Measurements from ENCODE around the gene SMIM38.

GRCh38 chr11:69135420-69136363 lies 20.0 kb upstream of the SMIM38 start:
- TF ChIP-seq, protein P1, sequence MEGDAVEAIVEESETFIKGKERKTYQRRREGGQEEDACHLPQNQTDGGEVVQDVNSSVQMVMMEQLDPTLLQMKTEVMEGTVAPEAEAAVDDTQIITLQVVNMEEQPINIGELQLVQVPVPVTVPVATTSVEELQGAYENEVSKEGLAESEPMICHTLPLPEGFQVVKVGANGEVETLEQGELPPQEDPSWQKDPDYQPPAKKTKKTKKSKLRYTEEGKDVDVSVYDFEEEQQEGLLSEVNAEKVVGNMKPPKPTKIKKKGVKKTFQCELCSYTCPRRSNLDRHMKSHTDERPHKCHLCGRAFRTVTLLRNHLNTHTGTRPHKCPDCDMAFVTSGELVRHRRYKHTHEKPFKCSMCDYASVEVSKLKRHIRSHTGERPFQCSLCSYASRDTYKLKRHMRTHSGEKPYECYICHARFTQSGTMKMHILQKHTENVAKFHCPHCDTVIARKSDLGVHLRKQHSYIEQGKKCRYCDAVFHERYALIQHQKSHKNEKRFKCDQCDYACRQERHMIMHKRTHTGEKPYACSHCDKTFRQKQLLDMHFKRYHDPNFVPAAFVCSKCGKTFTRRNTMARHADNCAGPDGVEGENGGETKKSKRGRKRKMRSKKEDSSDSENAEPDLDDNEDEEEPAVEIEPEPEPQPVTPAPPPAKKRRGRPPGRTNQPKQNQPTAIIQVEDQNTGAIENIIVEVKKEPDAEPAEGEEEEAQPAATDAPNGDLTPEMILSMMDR (IDR thresholded peaks at IDR 0.05; ENCODE audit: insufficient read depth, low read depth, low read length), result no peak
- no peak for TF ChIP-seq EZH2 (IDR thresholded peaks at IDR 0.05; ENCODE audit: insufficient read depth, low read length)
